Omental fat pad (tissue), 4 donors: ENCODE data around the gene UBE4A. TPM values are rescaled to one million over a fixed set of nuclear protein-coding genes. Genes with fewer than 3 reads are reported as not detected.

Source experiments
- ATAC-seq: fragments of 150-250 bp; one replicate; pipeline ENCODE4 v1.9.1; 2016; ENCODE audit warnings: mild to moderate bottlenecking, moderate library complexity; ENCODE audit not compliant: low FRiP score
- DNase-seq: peaks from one replicate; pipeline ENCODE4 v3.0.0-alpha.2; 2019; ENCODE audit warnings: low spot score
- CTCF ChIP-seq, 3 donors: fragments of 450-650 bp; IDR thresholded peaks; one replicate each; pipeline ENCODE4 v1.5.1; 2016 to 2017; ENCODE audit warnings: antibody characterized with exemption in 3 of 3, mild to moderate bottlenecking in 3 of 3, moderate library complexity in 2 of 3
- total RNA-seq, 4 donors: library from RNA; depleted of rRNA; stranded (reverse); fragments of >200 nt; gene quantifications; one replicate each; pipeline ENCODE4 v1.1.0, GENCODE V29; 2016

The UBE4A gene
- total RNA-seq, 4 donors from 2014 or later, result 39.3 to 45.9 (median 42.3) TPM

GRCh38 chr11:118364956-118365615, 5.7 kb downstream of the UBE4A start:
- DNase-seq, result no peak
- TF ChIP-seq CTCF (IDR thresholded peaks at IDR 0.05), result no peak
- no peak for ATAC-seq

GRCh38 chr11:118366287-118366686, 6.9 kb downstream of the UBE4A start:
- TF ChIP-seq CTCF (IDR thresholded peaks at IDR 0.05), result no peak
- no peak for ATAC-seq
- DNase-seq, result no peak

- ATAC-seq (no peak), DNase-seq (no peak)
- TF ChIP-seq CTCF (IDR thresholded peaks at IDR 0.05), result no peak
Observed at GRCh38 chr11:118370774-118371173, 11.4 kb downstream of the UBE4A start.

GRCh38 chr11:118373263-118373662, 13.9 kb downstream of the UBE4A start:
- DNase-seq (no peak), ATAC-seq (no peak)
- TF ChIP-seq CTCF (IDR thresholded peaks at IDR 0.05), result no peak

- no peak for TF ChIP-seq CTCF (IDR thresholded peaks at IDR 0.05)
- DNase-seq (no peak), ATAC-seq (no peak)
Observed at GRCh38 chr11:118373871-118374270, 14.5 kb downstream of the UBE4A start.

GRCh38 chr11:118374729-118375128, 15.3 kb downstream of the UBE4A start:
- ATAC-seq (no peak), DNase-seq (no peak)
- TF ChIP-seq CTCF (IDR thresholded peaks at IDR 0.05), result no peak

GRCh38 chr11:118375978-118376377, 16.6 kb downstream of the UBE4A start:
- ATAC-seq (no peak), DNase-seq (no peak)
- TF ChIP-seq CTCF (IDR thresholded peaks at IDR 0.05), result no peak
